Natural killer cell (primary cell): ENCODE measurements around the gene ALDH8A1. TPM values are rescaled to one million over a fixed set of nuclear protein-coding genes. Genes with fewer than 3 reads are reported as not detected.

ENCODE experiments used
- ATAC-seq, 3 donors: fragments of 150-1000 bp in 2 of 3; fragments of 200-7000 bp in 1 of 3; cut with Tn5 transposase; 1 replicate in 1 of 3; 2 replicates in 2 of 3; pipeline ENCODE4 v1.10.0; 2021; ENCODE audit warnings: mild to moderate bottlenecking in 2 of 3, moderate library complexity in 2 of 3
- DNase-seq, 2 donors: peaks; one replicate each; pipeline versions ENCODE4 v3.0.0 to v3.0.0-alpha.2; 2013 to 2021; ENCODE audit warnings: mixed read lengths in 1 of 2
- H3K27ac ChIP-seq: one replicate; pipeline ENCODE4 v1.5.1; 2013; ENCODE audit warnings: mild to moderate bottlenecking, low read length
- H3K27me3 ChIP-seq: one replicate; pipeline ENCODE4 v1.6.1; 2013; ENCODE audit warnings: low read length; ENCODE audit not compliant: control insufficient read depth, insufficient read depth
- H3K36me3 ChIP-seq: one replicate; pipeline ENCODE4 v1.6.1; 2013; ENCODE audit warnings: low read length; ENCODE audit not compliant: control insufficient read depth, insufficient read depth
- H3K4me1 ChIP-seq: one replicate; pipeline ENCODE4 v1.6.1; 2013; ENCODE audit warnings: low read length; ENCODE audit not compliant: control insufficient read depth, insufficient read depth
- H3K4me3 ChIP-seq: one replicate; pipeline ENCODE4 v1.5.1; 2013; ENCODE audit warnings: low read length
- H3K9me3 ChIP-seq: one replicate; pipeline ENCODE4 v1.6.1; 2013; ENCODE audit warnings: low read length; ENCODE audit not compliant: control insufficient read depth, insufficient read depth
- H3K27ac Mint-ChIP-seq, 2 donors: one replicate each; pipeline ENCODE4 v1.8.0; 2022; ENCODE audit warnings: mild to moderate bottlenecking in 2 of 2, mixed read lengths in 2 of 2, moderate library complexity in 1 of 2
- H3K27me3 Mint-ChIP-seq, 2 donors: one replicate each; pipeline ENCODE4 v1.8.0; 2022; ENCODE audit warnings: low read depth in 2 of 2, mixed read lengths in 2 of 2
- H3K36me3 Mint-ChIP-seq: one replicate; pipeline ENCODE4 v1.8.0; 2022; ENCODE audit warnings: mixed read lengths
- H3K4me1 Mint-ChIP-seq, 2 donors: one replicate each; pipeline ENCODE4 v1.8.0; 2022; ENCODE audit warnings: mixed read lengths in 2 of 2
- H3K4me3 Mint-ChIP-seq: one replicate; pipeline ENCODE4 v1.8.0; 2022; ENCODE audit warnings: mild to moderate bottlenecking, moderate library complexity, mixed read lengths
- H3K9me3 Mint-ChIP-seq, 2 donors: one replicate each; pipeline ENCODE4 v1.8.0; 2022; ENCODE audit warnings: mixed read lengths in 2 of 2
- CTCF ChIP-seq: fragments of 200-600 bp; IDR thresholded peaks from one replicate; pipeline ENCODE4 v1.8.0; 2022; ENCODE audit warnings: antibody characterized with exemption
- WGBS: methylation state at CpG from one replicate; pipeline ENCODE4 v1.1.7; 2013; ENCODE audit warnings: missing lambda C conversion rate; ENCODE audit not compliant: insufficient coverage; 5-methylcytosine and 5-hydroxymethylcytosine counted together
- intact Hi-C: fragments of 100-400 bp; cut with micrococcal nuclease; formaldehyde crosslinking; loops from one replicate; pipeline ENCODE4 v1.14.2; 2022
- total RNA-seq, 4 donors: library from RNA; stranded (reverse); fragments of 120-200 nt in 1 of 4; gene quantifications; one replicate each; pipeline versions ENCODE4 v1.2.3 to v1.2.4, GENCODE V29; 2013 to 2022

ALDH8A1 gene
- 1 to 10 TPM in 2 of 3 donors, under 1 TPM in 1; 0.75 to 3.0 (median 1.8) TPM for total RNA-seq
- total RNA-seq (2013), result 1.6 TPM

- no peaks in the 10 kb centered on the region for H3K4me1 ChIP-seq
- intact Hi-C loops, result no loop called here
- TF ChIP-seq CTCF, result no peak
- H3K4me3 ChIP-seq, result no peak within 1 kb of the TSS
- Mint-ChIP-seq H3K27ac (no peak within 1 kb of the TSS), H3K36me3 (no peaks in the 10 kb centered on the region), H3K9me3 (no peaks in the 10 kb centered on the region), H3K4me3 (no peak within 1 kb of the TSS), H3K27me3 (no peaks in the 10 kb centered on the region), H3K4me1 (no peaks in the 10 kb centered on the region)
- WGBS, result 100% methylated on average over 3 of the region's 4 CpGs
- no peaks in the 10 kb centered on the region for H3K36me3 ChIP-seq
- no peak for ATAC-seq
- H3K9me3 ChIP-seq, result no peaks in the 10 kb centered on the region
- H3K27ac ChIP-seq, result no peak within 1 kb of the TSS
- no peaks in the 10 kb centered on the region for H3K27me3 ChIP-seq
- no peak for DNase-seq
Measured at GRCh38 chr6:134949927-134950326, at the start of gene ALDH8A1. Gene ALDH8A1, minus strand, starts transcription at chr6:134950101. Its CDS starts 48 bp downstream, at chr6:134950053.

- intact Hi-C loops, result no loop called here
- no peak overlapping the region for H3K4me3 Mint-ChIP-seq
- no peaks in the 10 kb centered on the region for H3K9me3 ChIP-seq
- H3K27me3 ChIP-seq, result no peaks in the 10 kb centered on the region
- H3K27ac ChIP-seq, result no peak overlapping the region
- H3K9me3 Mint-ChIP-seq, result no peaks in the 10 kb centered on the region
- DNase-seq (no peak), ATAC-seq (no peak)
- H3K4me1 Mint-ChIP-seq, result no peaks in the 10 kb centered on the region
- H3K4me1 ChIP-seq, result no peaks in the 10 kb centered on the region
- WGBS, result 100% methylated on average over 1 of the region's 1 CpG
- TF ChIP-seq CTCF, result no peak
- peaks cover 12% of the 10 kb centered on the region for H3K36me3 Mint-ChIP-seq
- H3K27ac Mint-ChIP-seq, result no peak overlapping the region
- peaks cover 31% of the 10 kb centered on the region for H3K36me3 ChIP-seq
- no peak overlapping the region for H3K4me3 ChIP-seq
- no peaks in the 10 kb centered on the region for H3K27me3 Mint-ChIP-seq
Measured at GRCh38 chr6:134999107-134999506, 49.2 kb upstream of the ALDH8A1 start.

GRCh38 chr6:134997133-134997995 is 47.5 kb upstream of the ALDH8A1 start:
- Histone ChIP-seq H3K9me3 (no peaks in the 10 kb centered on the region), H3K4me1 (no peaks in the 10 kb centered on the region), H3K27me3 (no peaks in the 10 kb centered on the region), H3K27ac (no peak overlapping the region), H3K4me3 (no peak overlapping the region), H3K36me3 (peaks cover 45% of the 10 kb centered on the region)
- no peak overlapping the region for H3K27ac Mint-ChIP-seq
- intact Hi-C loops, result no loop called here
- no peaks in the 10 kb centered on the region for H3K27me3 Mint-ChIP-seq
- H3K36me3 Mint-ChIP-seq, result peaks cover 12% of the 10 kb centered on the region
- no peak for TF ChIP-seq CTCF
- no peaks in the 10 kb centered on the region for H3K9me3 Mint-ChIP-seq
- DNase-seq (no peak), ATAC-seq (no peak)
- 96% methylated on average over 8 of the region's 9 CpGs for WGBS
- H3K4me3 Mint-ChIP-seq, result no peak overlapping the region
- H3K4me1 Mint-ChIP-seq, result no peaks in the 10 kb centered on the region

GRCh38 chr6:134995536-134995935 is 45.6 kb upstream of the ALDH8A1 start:
- no peak for ATAC-seq
- intact Hi-C loops, result no loop called here

More at GRCh38 chr6:134995536-134995935, 45.6 kb upstream of the ALDH8A1 start:
- Histone ChIP-seq H3K4me1 (no peaks in the 10 kb centered on the region), H3K4me3 (no peak overlapping the region), H3K9me3 (no peaks in the 10 kb centered on the region), H3K27me3 (no peaks in the 10 kb centered on the region), H3K36me3 (peaks cover 53% of the 10 kb centered on the region), H3K27ac (no peak overlapping the region)
- Mint-ChIP-seq H3K36me3 (peaks cover 12% of the 10 kb centered on the region), H3K27me3 (no peaks in the 10 kb centered on the region), H3K27ac (no peak overlapping the region), H3K4me1 (no peaks in the 10 kb centered on the region), H3K4me3 (no peak overlapping the region), H3K9me3 (no peaks in the 10 kb centered on the region)
- WGBS, result 100% methylated on average over 1 of the region's 1 CpG
- no peak for TF ChIP-seq CTCF
- no peak for DNase-seq
